ENCODE measurements around the gene ARID1B.

DNA sequence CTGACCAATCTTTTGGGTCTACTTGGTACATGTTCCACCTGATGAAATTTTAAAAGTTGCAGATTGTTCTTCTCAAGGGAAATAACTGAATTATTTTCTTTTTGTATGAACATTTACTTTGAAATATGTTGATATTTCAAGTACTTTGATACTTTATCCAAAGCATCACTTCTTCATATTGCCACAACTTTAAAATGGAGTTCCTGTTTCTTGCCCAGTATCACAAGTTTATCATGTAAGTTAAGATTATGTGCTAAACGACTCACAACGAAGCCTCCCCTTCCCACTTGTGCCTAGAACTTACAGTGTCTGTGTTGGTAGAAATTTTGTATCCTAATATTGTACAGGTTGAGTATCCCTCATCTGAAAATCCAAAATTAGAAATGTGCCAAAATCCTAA is 108.4 kb downstream of the ARID1B start:
- TF ChIP-seq, protein P1, sequence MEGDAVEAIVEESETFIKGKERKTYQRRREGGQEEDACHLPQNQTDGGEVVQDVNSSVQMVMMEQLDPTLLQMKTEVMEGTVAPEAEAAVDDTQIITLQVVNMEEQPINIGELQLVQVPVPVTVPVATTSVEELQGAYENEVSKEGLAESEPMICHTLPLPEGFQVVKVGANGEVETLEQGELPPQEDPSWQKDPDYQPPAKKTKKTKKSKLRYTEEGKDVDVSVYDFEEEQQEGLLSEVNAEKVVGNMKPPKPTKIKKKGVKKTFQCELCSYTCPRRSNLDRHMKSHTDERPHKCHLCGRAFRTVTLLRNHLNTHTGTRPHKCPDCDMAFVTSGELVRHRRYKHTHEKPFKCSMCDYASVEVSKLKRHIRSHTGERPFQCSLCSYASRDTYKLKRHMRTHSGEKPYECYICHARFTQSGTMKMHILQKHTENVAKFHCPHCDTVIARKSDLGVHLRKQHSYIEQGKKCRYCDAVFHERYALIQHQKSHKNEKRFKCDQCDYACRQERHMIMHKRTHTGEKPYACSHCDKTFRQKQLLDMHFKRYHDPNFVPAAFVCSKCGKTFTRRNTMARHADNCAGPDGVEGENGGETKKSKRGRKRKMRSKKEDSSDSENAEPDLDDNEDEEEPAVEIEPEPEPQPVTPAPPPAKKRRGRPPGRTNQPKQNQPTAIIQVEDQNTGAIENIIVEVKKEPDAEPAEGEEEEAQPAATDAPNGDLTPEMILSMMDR (conservative IDR thresholded peaks at IDR 0.05; ENCODE audit: low read length), result no peak
- no peak for TF ChIP-seq EZH2phosphoT487 (IDR thresholded peaks at IDR 0.05; ENCODE audit: borderline replicate concordance, low read depth, low read length)

Data from OCI-LY7 (cell line).